PC-9 (cell line): Measurements from ENCODE around the gene SKAP2. TPM values are rescaled to one million over a fixed set of nuclear protein-coding genes. Genes with fewer than 3 reads are reported as not detected.

Experiments
- BruUV-seq: library from RNA; stranded (reverse); fragments of 400-500 nt; replicated peaks from 2 replicates; lab custom pipeline; 2021; lab: Mats Ljungman, UMichigan
- CTCF ChIA-PET: fragments of 300-600 bp; sonication (Branson Sonifier 250); formaldehyde crosslinking; loops from one replicate; lab custom pipeline; 2022; ENCODE audit warnings: antibody characterized with exemption; lab: Charles Lee
- POLR2A ChIA-PET: fragments of 300-600 bp; sonication (Branson Sonifier 250); formaldehyde crosslinking; loops from one replicate; lab custom pipeline; 2022; ENCODE audit warnings: antibody characterized with exemption; ENCODE audit not compliant: unreplicated experiment; lab: Charles Lee
- DNase-seq, 2 experiments: peaks; one replicate each; pipeline versions ENCODE4 v3.0.0 to v3.0.0-alpha.2; 2015 to 2022; ENCODE audit warnings: mixed read lengths in 1 of 2
- H2AFZ ChIP-seq: fragments of 200-600 bp; sonication (generic); 2 replicates; pipeline ENCODE4 v1.8.1; 2017; ENCODE audit warnings: antibody characterized with exemption
- H3F3A ChIP-seq: fragments of 200-600 bp; sonication (generic); 2 replicates; pipeline ENCODE4 v1.8.1; 2017; ENCODE audit warnings: antibody characterized with exemption, mild to moderate bottlenecking, low read depth; ENCODE audit not compliant: insufficient read depth
- H3K27ac ChIP-seq: fragments of 200-600 bp; sonication (generic); 2 replicates; pipeline ENCODE4 v1.6.1; 2016; ENCODE audit warnings: mixed run types
- H3K27me3 ChIP-seq: fragments of 200-600 bp; sonication (generic); 2 replicates; pipeline ENCODE4 v1.6.1; 2016; ENCODE audit warnings: low read depth, mixed run types; ENCODE audit not compliant: insufficient read depth
- H3K36me3 ChIP-seq: fragments of 200-600 bp; sonication (generic); 2 replicates; pipeline ENCODE4 v1.6.1; 2016; ENCODE audit warnings: low read depth, mixed run types
- H3K4me1 ChIP-seq: fragments of 200-600 bp; sonication (generic); replicated peaks from 2 replicates; pipeline ENCODE4 v1.6.1; 2016; ENCODE audit warnings: mixed run types; ENCODE audit not compliant: insufficient read depth
- H3K4me2 ChIP-seq: fragments of 200-600 bp; sonication (generic); 2 replicates; pipeline ENCODE4 v1.6.1; 2017; ENCODE audit warnings: mixed run types
- H3K4me3 ChIP-seq: fragments of 200-600 bp; sonication (generic); 2 replicates; pipeline ENCODE4 v1.6.1; 2016; ENCODE audit warnings: mixed run types
- H3K79me2 ChIP-seq: fragments of 200-600 bp; sonication (generic); 2 replicates; pipeline ENCODE4 v1.6.1; 2017; ENCODE audit warnings: low read depth, mixed run types
- H3K9me2 ChIP-seq: fragments of 200-600 bp; sonication (generic); 2 replicates; pipeline ENCODE4 v1.8.1; 2017; ENCODE audit warnings: mild to moderate bottlenecking; ENCODE audit not compliant: insufficient read depth
- H3K9me3 ChIP-seq: fragments of 200-600 bp; sonication (generic); 2 replicates; pipeline ENCODE4 v1.8.1; 2016; ENCODE audit warnings: low read depth; ENCODE audit not compliant: insufficient read depth
- H4K20me1 ChIP-seq: fragments of 200-600 bp; sonication (generic); 2 replicates; pipeline ENCODE4 v1.8.1; 2017; ENCODE audit not compliant: insufficient read depth
- EZH2 ChIP-seq: fragments of 200-600 bp; sonication (generic); IDR thresholded peaks from 2 replicates; pipeline ENCODE4 v1.8.0; 2017; ENCODE audit warnings: antibody characterized with exemption, low read depth
- intact Hi-C: fragments of 100-400 bp; cut with micrococcal nuclease; formaldehyde crosslinking; loops from one replicate; pipeline ENCODE4 v1.10.0; 2022; ENCODE audit not compliant: unreplicated experiment
- total RNA-seq: library from RNA; stranded (reverse); gene quantifications from 2 replicates; pipeline ENCODE4 v1.2.3, GENCODE V29; 2021
- TF ChIP-seq, protein P1 (sequence below): fragments of 200-600 bp; sonication (generic); conservative IDR thresholded peaks from 2 replicates; pipeline ENCODE4 v1.6.1; 2017; ENCODE audit warnings: mixed run types, antibody characterized with exemption, mild to moderate bottlenecking, moderate library complexity

Gene SKAP2
- total RNA-seq, 1 experiment from 2014 or later, result 74.9 TPM

DNA sequence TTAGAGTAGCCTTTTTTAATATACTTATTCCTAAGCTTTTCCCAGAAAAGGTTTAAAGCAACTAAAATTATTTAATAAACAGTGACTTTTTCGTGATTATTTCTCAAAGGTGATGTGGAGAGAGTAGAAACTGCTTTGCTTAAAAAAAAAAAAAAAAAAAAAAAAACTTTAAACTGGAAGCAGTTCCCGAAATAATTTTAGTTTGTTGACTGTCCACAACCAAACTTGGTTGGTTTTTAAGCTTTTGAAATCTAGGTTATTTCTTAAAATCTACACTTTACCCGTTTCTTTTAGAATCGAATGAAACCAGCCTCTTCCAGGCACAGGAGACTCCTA, 7.3 kb downstream of the SKAP2 start:
- H3K27me3 ChIP-seq, result no peaks in the 10 kb centered on the region
- CTCF ChIA-PET, result interaction anchor here (0.6 to 0.7 kb wide), 6 partner anchors 8 to 1235 kb away, joined by 3 to 23 read pairs (median 6); no protein-coding TSS in a partner anchor
- H3K4me1 ChIP-seq, result peaks cover 47% of the 10 kb centered on the region
- H3K36me3 ChIP-seq, result peaks cover 38% of the 10 kb centered on the region; the same call in 1 of the 2 replicates
- H3K9me2 ChIP-seq, result no peaks in the 10 kb centered on the region
- TF ChIP-seq, protein P1, sequence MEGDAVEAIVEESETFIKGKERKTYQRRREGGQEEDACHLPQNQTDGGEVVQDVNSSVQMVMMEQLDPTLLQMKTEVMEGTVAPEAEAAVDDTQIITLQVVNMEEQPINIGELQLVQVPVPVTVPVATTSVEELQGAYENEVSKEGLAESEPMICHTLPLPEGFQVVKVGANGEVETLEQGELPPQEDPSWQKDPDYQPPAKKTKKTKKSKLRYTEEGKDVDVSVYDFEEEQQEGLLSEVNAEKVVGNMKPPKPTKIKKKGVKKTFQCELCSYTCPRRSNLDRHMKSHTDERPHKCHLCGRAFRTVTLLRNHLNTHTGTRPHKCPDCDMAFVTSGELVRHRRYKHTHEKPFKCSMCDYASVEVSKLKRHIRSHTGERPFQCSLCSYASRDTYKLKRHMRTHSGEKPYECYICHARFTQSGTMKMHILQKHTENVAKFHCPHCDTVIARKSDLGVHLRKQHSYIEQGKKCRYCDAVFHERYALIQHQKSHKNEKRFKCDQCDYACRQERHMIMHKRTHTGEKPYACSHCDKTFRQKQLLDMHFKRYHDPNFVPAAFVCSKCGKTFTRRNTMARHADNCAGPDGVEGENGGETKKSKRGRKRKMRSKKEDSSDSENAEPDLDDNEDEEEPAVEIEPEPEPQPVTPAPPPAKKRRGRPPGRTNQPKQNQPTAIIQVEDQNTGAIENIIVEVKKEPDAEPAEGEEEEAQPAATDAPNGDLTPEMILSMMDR, result no peak
- TF ChIP-seq EZH2, result no peak
- POLR2A ChIA-PET, result interaction anchor here (0.7 kb wide), 3 partner anchors 220 to 1040 kb away, joined by 3 to 6 read pairs (median 4); no protein-coding TSS in a partner anchor
- H3F3A ChIP-seq, result peaks cover 26% of the 10 kb centered on the region
- no peaks in the 10 kb centered on the region for H4K20me1 ChIP-seq
- no peak overlapping the region for H3K27ac ChIP-seq
- no peak overlapping the region for H3K4me2 ChIP-seq
- no peak overlapping the region for H2AFZ ChIP-seq
- intact Hi-C loops, result loop anchor here (10.0 kb wide), 1 partner anchor 1168 kb away; no protein-coding TSS in a partner anchor
- H3K4me3 ChIP-seq, result no peak overlapping the region
- H3K79me2 ChIP-seq, result peaks cover 74% of the 10 kb centered on the region
- BruUV-seq, result no TSS peak
- DNase-seq, result no peak
- no peaks in the 10 kb centered on the region for H3K9me3 ChIP-seq

DNA sequence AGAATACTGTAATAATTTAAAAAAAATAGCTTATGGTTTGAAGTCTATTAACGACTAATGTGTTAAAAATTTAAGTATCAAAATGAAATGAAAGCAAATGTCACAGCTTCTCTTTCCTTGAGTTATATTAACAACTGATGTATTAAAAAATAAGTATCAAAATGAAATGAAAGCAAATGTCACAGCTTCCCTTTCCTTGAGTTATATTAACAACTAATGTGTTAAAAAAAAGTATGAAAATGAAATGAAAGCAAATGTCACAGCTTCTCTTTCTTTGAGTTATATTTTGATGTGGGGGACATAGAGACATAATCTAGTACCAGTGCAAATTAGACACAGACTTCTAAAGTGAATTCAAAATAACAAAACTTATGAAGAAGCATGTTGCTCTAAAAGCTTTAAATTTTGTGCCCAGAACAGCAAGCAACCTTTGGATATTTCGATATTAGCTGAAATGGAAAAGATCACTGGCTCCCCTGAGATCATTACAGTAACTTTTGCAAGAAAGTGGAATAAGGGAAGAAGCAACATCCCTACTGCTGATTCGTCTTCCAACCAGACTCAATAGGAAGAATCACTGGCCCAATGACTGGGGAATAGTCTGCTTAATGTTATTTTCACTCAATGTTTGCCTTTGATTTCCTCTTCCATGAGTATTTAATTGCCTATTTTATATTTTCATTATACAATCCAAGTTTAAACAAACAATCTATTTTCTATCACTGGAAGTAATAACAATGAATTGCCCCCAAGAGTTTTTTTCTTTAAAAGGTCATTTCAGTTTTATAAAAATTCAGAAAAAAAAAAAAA, 8.0 kb downstream of the SKAP2 start:
- peaks cover 26% of the 10 kb centered on the region for H3F3A ChIP-seq
- POLR2A ChIA-PET, result interaction anchor here (0.7 kb wide), 1 partner anchor 1039 kb away, joined by 6 read pairs; no protein-coding TSS in a partner anchor
- no peak overlapping the region for H3K4me2 ChIP-seq

More for the DNA sequence above, 8.0 kb downstream of the SKAP2 start:
- H3K27ac ChIP-seq, result no peak overlapping the region
- BruUV-seq, result no TSS peak
- TF ChIP-seq, protein P1, result no peak
- TF ChIP-seq EZH2, result no peak
- H3K27me3 ChIP-seq, result no peaks in the 10 kb centered on the region
- H3K4me1 ChIP-seq, result peaks cover 40% of the 10 kb centered on the region
- H3K9me3 ChIP-seq, result no peaks in the 10 kb centered on the region
- no peak overlapping the region for H3K4me3 ChIP-seq
- DNase-seq, result no peak
- no peaks in the 10 kb centered on the region for H4K20me1 ChIP-seq
- intact Hi-C loops, result loop anchor here (10.0 kb wide), 1 partner anchor 1168 kb away; no protein-coding TSS in a partner anchor
- CTCF ChIA-PET, result interaction anchor here (0.6 to 1.3 kb wide), 6 partner anchors 11 to 320 kb away, joined by 3 to 23 read pairs (median 4); no protein-coding TSS in a partner anchor
- H2AFZ ChIP-seq, result no peak overlapping the region
- peaks cover 42% of the 10 kb centered on the region; the same call in 1 of the 2 replicates for H3K36me3 ChIP-seq
- no peaks in the 10 kb centered on the region for H3K9me2 ChIP-seq
- peaks cover 67% of the 10 kb centered on the region for H3K79me2 ChIP-seq
